GM23338 (cell line): Measurements from ENCODE around the gene ULK4. TPM values are rescaled to one million over a fixed set of nuclear protein-coding genes. Genes with fewer than 3 reads are reported as not detected.

ENCODE experiments used
- ATAC-seq: fragments of 200-7000 bp; cut with Tn5 transposase; 3 replicates; pipeline ENCODE4 v1.9.1; 2020
- DNase-seq: peaks from one replicate; pipeline ENCODE4 v3.0.0-alpha.2; 2015; ENCODE audit warnings: low spot score
- H2AFZ ChIP-seq: fragments of 200-600 bp; sonication (generic); 2 replicates; pipeline ENCODE4 v1.8.0; 2016; ENCODE audit warnings: antibody characterized with exemption, mild to moderate bottlenecking, moderate library complexity
- H3F3A ChIP-seq: fragments of 200-600 bp; sonication (generic); replicated peaks from 2 replicates; pipeline ENCODE4 v1.8.0; 2017; ENCODE audit warnings: antibody characterized with exemption, mixed run types, low read depth
- H3K27ac ChIP-seq: fragments of 200-600 bp; sonication (generic); 2 replicates; pipeline ENCODE4 v1.6.1; 2016; ENCODE audit warnings: low read depth
- H3K27me3 ChIP-seq: fragments of 200-600 bp; sonication (generic); 2 replicates; pipeline ENCODE4 v1.8.0; 2016; ENCODE audit warnings: mild to moderate bottlenecking, mixed run types, moderate library complexity; ENCODE audit not compliant: insufficient read depth
- H3K36me3 ChIP-seq: fragments of 200-600 bp; sonication (generic); 2 replicates; pipeline ENCODE4 v1.8.0; 2016; ENCODE audit warnings: mild to moderate bottlenecking; ENCODE audit not compliant: insufficient read depth
- H3K4me1 ChIP-seq: fragments of 200-600 bp; sonication (generic); 2 replicates; pipeline ENCODE4 v1.8.0; 2016; ENCODE audit warnings: mild to moderate bottlenecking, moderate library complexity; ENCODE audit not compliant: insufficient read depth
- H3K4me2 ChIP-seq: fragments of 200-600 bp; sonication (generic); 2 replicates; pipeline ENCODE4 v1.7.1; 2017; ENCODE audit warnings: mixed run types
- H3K4me3 ChIP-seq: fragments of 200-600 bp; sonication (generic); 2 replicates; pipeline ENCODE4 v1.6.1; 2016; ENCODE audit warnings: mixed run types
- H3K79me2 ChIP-seq: fragments of 200-600 bp; sonication (generic); replicated peaks from 2 replicates; pipeline ENCODE4 v1.8.0; 2017; ENCODE audit warnings: mild to moderate bottlenecking; ENCODE audit not compliant: insufficient read depth
- H3K9me2 ChIP-seq: fragments of 200-600 bp; sonication (generic); 2 replicates; pipeline ENCODE4 v1.8.0; 2017; ENCODE audit not compliant: insufficient read depth
- H4K20me1 ChIP-seq: fragments of 200-600 bp; sonication (generic); replicated peaks from 2 replicates; pipeline ENCODE4 v1.8.0; 2017; ENCODE audit warnings: mild to moderate bottlenecking; ENCODE audit not compliant: insufficient read depth
- H3K27ac Mint-ChIP-seq: 2 replicates; pipeline ENCODE4 v1.8.0; 2020; ENCODE audit warnings: inconsistent platforms, mild to moderate bottlenecking, moderate library complexity, mixed read lengths
- H3K27me3 Mint-ChIP-seq: 3 replicates; pipeline ENCODE4 v1.8.0; 2022; ENCODE audit warnings: low read depth, mild to moderate bottlenecking, moderate library complexity, mixed read lengths, inconsistent platforms; ENCODE audit not compliant: insufficient read depth, poor library complexity
- H3K36me3 Mint-ChIP-seq: 3 replicates; pipeline ENCODE4 v1.8.0; 2021; ENCODE audit warnings: low read depth, mild to moderate bottlenecking, inconsistent platforms, moderate library complexity, mixed read lengths
- H3K4me1 Mint-ChIP-seq: 3 replicates; pipeline ENCODE4 v1.8.0; 2020; ENCODE audit warnings: mild to moderate bottlenecking, inconsistent platforms, mixed read lengths
- H3K4me3 Mint-ChIP-seq: 3 replicates; pipeline ENCODE4 v1.8.0; 2021; ENCODE audit warnings: moderate library complexity, mild to moderate bottlenecking, inconsistent platforms, mixed read lengths
- H3K9me3 Mint-ChIP-seq: 3 replicates; pipeline ENCODE4 v1.8.0; 2020; ENCODE audit warnings: moderate library complexity, mild to moderate bottlenecking, inconsistent platforms, mixed read lengths
- CREB1 ChIP-seq: fragments of 250-450 bp; sonication (Bioruptor Pico); IDR thresholded peaks from 2 replicates; pipeline ENCODE4 v1.5.0; 2020; ENCODE audit warnings: low read depth, mild to moderate bottlenecking, moderate library complexity
- NANOG ChIP-seq: IDR thresholded peaks from 2 replicates; pipeline ENCODE4 v1.6.1; 2016; ENCODE audit warnings: antibody characterized with exemption, borderline replicate concordance
- POLR2AphosphoS5 ChIP-seq: IDR thresholded peaks from 2 replicates; pipeline ENCODE4 v1.6.1; 2016; ENCODE audit warnings: antibody characterized with exemption, low read depth
- STAT1 ChIP-seq: IDR thresholded peaks from one replicate; pipeline ENCODE4 v1.6.1; 2016; ENCODE audit warnings: antibody characterized with exemption; ENCODE audit not compliant: unreplicated experiment
- ZNF114 ChIP-seq: fragments of 250-450 bp; sonication (Bioruptor Pico); IDR thresholded peaks from 2 replicates; pipeline ENCODE4 v1.5.0; 2020; ENCODE audit warnings: mild to moderate bottlenecking, moderate library complexity
- ZNF331 ChIP-seq: fragments of 250-450 bp; sonication (Bioruptor Pico); IDR thresholded peaks from 2 replicates; pipeline ENCODE4 v1.5.0; 2020; ENCODE audit warnings: low read depth, mild to moderate bottlenecking, moderate library complexity
- polyA plus RNA-seq: library from polyadenylated mRNA; unstranded; fragments of >200 nt; fragmentation: Nextera tagmentation; extraction: Ambion mirVana; gene quantifications from 2 replicates; pipeline ENCODE4 v1.2.1, GENCODE V29; 2016
- total RNA-seq: library from RNA; depleted of rRNA; stranded (reverse); fragments of >200 nt; shearing (Covaris generic); gene quantifications from 2 replicates; pipeline ENCODE4 v1.2.3, GENCODE V29; 2014
- TF ChIP-seq, protein P1 (sequence below): IDR thresholded peaks from one replicate; pipeline ENCODE4 v1.6.1; 2018; ENCODE audit warnings: antibody characterized with exemption; ENCODE audit not compliant: unreplicated experiment
- TF ChIP-seq, protein P2 (sequence below): IDR thresholded peaks from 2 replicates; pipeline ENCODE4 v1.6.1; 2016; ENCODE audit warnings: antibody characterized with exemption
- TF ChIP-seq, protein P3 (sequence below): fragments of 250-450 bp; sonication (Bioruptor Pico); IDR thresholded peaks from 2 replicates; pipeline ENCODE4 v1.5.0; 2020; ENCODE audit warnings: mild to moderate bottlenecking, moderate library complexity
- TF ChIP-seq, protein P4 (sequence below), 2 experiments: fragments of 200-600 bp in 1 of 2; sonication (generic) in 1 of 2; conservative IDR thresholded peaks; 2 replicates each; pipeline versions ENCODE4 v1.5.1 to v1.6.1; 2016 to 2017; ENCODE audit warnings: antibody characterized with exemption in 2 of 2, low read depth in 2 of 2, mild to moderate bottlenecking in 2 of 2, moderate library complexity in 1 of 2

The ULK4 gene
- total and polyA plus RNA-seq, 2 experiments from 2014 or later: 20.8 to 41.4 TPM

DNA sequence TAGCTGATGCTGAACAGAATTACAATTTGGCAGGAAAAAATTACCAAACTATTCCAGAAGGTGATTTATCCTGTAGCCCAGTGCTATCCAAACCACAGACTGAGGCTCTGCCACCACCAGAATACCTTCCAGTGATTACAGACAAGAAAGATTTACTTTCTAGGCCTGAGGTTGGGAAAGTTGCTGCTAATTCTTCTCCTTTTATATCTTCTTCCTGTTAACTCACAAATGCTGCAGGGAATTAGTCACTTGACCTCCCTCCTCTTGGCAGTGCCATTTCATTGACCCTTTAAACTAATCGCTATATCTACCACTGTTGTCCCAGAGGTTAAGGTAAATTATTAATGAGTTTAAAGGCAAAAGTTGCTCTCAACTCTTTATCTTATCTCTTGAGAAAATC, 644.2 kb downstream of the ULK4 start:
- H3K27ac ChIP-seq: no peak overlapping the region
- no peaks in the 10 kb centered on the region for H3K9me2 ChIP-seq
- no peaks in the 10 kb centered on the region for H3K36me3 ChIP-seq
- H3K4me1 Mint-ChIP-seq: peaks cover 35% of the 10 kb centered on the region
- H3K4me1 ChIP-seq: peaks cover 33% of the 10 kb centered on the region
- H3F3A ChIP-seq: peaks cover 4% of the 10 kb centered on the region; the same call in 1 of the 2 replicates
- H3K36me3 Mint-ChIP-seq: no peaks in the 10 kb centered on the region
- no peak overlapping the region for H3K4me3 ChIP-seq
- no peak overlapping the region for H2AFZ ChIP-seq
- no peak overlapping the region for H3K4me3 Mint-ChIP-seq
- H3K27me3 ChIP-seq: no peaks in the 10 kb centered on the region
- no peak for TF ChIP-seq ZNF114
- TF ChIP-seq, protein P1, sequence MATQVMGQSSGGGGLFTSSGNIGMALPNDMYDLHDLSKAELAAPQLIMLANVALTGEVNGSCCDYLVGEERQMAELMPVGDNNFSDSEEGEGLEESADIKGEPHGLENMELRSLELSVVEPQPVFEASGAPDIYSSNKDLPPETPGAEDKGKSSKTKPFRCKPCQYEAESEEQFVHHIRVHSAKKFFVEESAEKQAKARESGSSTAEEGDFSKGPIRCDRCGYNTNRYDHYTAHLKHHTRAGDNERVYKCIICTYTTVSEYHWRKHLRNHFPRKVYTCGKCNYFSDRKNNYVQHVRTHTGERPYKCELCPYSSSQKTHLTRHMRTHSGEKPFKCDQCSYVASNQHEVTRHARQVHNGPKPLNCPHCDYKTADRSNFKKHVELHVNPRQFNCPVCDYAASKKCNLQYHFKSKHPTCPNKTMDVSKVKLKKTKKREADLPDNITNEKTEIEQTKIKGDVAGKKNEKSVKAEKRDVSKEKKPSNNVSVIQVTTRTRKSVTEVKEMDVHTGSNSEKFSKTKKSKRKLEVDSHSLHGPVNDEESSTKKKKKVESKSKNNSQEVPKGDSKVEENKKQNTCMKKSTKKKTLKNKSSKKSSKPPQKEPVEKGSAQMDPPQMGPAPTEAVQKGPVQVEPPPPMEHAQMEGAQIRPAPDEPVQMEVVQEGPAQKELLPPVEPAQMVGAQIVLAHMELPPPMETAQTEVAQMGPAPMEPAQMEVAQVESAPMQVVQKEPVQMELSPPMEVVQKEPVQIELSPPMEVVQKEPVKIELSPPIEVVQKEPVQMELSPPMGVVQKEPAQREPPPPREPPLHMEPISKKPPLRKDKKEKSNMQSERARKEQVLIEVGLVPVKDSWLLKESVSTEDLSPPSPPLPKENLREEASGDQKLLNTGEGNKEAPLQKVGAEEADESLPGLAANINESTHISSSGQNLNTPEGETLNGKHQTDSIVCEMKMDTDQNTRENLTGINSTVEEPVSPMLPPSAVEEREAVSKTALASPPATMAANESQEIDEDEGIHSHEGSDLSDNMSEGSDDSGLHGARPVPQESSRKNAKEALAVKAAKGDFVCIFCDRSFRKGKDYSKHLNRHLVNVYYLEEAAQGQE: no peak
- TF ChIP-seq POLR2AphosphoS5: no peak
- no peak for TF ChIP-seq CREB1
- TF ChIP-seq STAT1: no peak
- DNase-seq: no peak
- no peak for ATAC-seq
- no peaks in the 10 kb centered on the region for H3K9me3 Mint-ChIP-seq
- H3K79me2 ChIP-seq: no peaks in the 10 kb centered on the region
- peaks cover 2% of the 10 kb centered on the region for H3K27me3 Mint-ChIP-seq
- H3K27ac Mint-ChIP-seq: no peak overlapping the region
- no peak overlapping the region for H3K4me2 ChIP-seq
- H4K20me1 ChIP-seq: no peaks in the 10 kb centered on the region

DNA sequence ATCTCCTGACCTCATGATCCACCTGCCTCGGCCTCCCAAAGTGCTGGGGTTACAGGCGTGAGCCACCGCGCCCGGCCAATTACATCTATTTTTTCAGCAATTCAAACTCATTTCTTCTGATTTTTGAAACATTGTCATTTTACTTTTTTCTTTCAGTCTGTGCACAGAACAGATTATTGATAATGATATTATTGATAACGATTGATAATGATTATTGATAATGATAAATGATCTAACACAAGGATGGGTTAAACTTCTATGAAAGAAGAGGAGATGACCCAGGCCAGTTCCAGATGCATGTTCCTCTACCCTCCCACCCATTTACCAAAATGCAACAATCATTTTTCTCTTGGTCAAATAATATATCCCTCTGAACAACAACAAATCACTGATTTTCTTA, 644.6 kb downstream of the ULK4 start:
- H3K36me3 Mint-ChIP-seq: no peaks in the 10 kb centered on the region
- no peaks in the 10 kb centered on the region for H3K9me2 ChIP-seq
- H3K27me3 ChIP-seq: no peaks in the 10 kb centered on the region
- no peaks in the 10 kb centered on the region for H3K36me3 ChIP-seq
- peaks cover 31% of the 10 kb centered on the region for H3K4me1 Mint-ChIP-seq
- H3K79me2 ChIP-seq: no peaks in the 10 kb centered on the region
- no peak for DNase-seq
- H3K4me1 ChIP-seq: peaks cover 33% of the 10 kb centered on the region
- H2AFZ ChIP-seq: no peak overlapping the region
- no peak overlapping the region for H3K4me2 ChIP-seq
- no peak overlapping the region for H3K4me3 Mint-ChIP-seq
- peaks cover 2% of the 10 kb centered on the region for H3K27me3 Mint-ChIP-seq
- no peak overlapping the region for H3K27ac Mint-ChIP-seq
- H3K9me3 Mint-ChIP-seq: no peaks in the 10 kb centered on the region
- H3K27ac ChIP-seq: no peak overlapping the region
- H3F3A ChIP-seq: peaks cover 4% of the 10 kb centered on the region; the same call in 1 of the 2 replicates
- ATAC-seq: no peak
- H3K4me3 ChIP-seq: no peak overlapping the region
- no peaks in the 10 kb centered on the region for H4K20me1 ChIP-seq
- TF ChIP-seq, protein P2, sequence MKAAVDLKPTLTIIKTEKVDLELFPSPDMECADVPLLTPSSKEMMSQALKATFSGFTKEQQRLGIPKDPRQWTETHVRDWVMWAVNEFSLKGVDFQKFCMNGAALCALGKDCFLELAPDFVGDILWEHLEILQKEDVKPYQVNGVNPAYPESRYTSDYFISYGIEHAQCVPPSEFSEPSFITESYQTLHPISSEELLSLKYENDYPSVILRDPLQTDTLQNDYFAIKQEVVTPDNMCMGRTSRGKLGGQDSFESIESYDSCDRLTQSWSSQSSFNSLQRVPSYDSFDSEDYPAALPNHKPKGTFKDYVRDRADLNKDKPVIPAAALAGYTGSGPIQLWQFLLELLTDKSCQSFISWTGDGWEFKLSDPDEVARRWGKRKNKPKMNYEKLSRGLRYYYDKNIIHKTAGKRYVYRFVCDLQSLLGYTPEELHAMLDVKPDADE: no peak
- TF ChIP-seq CREB1: no peak
- TF ChIP-seq ZNF114: no peak
- TF ChIP-seq STAT1: no peak
- TF ChIP-seq, protein P3, sequence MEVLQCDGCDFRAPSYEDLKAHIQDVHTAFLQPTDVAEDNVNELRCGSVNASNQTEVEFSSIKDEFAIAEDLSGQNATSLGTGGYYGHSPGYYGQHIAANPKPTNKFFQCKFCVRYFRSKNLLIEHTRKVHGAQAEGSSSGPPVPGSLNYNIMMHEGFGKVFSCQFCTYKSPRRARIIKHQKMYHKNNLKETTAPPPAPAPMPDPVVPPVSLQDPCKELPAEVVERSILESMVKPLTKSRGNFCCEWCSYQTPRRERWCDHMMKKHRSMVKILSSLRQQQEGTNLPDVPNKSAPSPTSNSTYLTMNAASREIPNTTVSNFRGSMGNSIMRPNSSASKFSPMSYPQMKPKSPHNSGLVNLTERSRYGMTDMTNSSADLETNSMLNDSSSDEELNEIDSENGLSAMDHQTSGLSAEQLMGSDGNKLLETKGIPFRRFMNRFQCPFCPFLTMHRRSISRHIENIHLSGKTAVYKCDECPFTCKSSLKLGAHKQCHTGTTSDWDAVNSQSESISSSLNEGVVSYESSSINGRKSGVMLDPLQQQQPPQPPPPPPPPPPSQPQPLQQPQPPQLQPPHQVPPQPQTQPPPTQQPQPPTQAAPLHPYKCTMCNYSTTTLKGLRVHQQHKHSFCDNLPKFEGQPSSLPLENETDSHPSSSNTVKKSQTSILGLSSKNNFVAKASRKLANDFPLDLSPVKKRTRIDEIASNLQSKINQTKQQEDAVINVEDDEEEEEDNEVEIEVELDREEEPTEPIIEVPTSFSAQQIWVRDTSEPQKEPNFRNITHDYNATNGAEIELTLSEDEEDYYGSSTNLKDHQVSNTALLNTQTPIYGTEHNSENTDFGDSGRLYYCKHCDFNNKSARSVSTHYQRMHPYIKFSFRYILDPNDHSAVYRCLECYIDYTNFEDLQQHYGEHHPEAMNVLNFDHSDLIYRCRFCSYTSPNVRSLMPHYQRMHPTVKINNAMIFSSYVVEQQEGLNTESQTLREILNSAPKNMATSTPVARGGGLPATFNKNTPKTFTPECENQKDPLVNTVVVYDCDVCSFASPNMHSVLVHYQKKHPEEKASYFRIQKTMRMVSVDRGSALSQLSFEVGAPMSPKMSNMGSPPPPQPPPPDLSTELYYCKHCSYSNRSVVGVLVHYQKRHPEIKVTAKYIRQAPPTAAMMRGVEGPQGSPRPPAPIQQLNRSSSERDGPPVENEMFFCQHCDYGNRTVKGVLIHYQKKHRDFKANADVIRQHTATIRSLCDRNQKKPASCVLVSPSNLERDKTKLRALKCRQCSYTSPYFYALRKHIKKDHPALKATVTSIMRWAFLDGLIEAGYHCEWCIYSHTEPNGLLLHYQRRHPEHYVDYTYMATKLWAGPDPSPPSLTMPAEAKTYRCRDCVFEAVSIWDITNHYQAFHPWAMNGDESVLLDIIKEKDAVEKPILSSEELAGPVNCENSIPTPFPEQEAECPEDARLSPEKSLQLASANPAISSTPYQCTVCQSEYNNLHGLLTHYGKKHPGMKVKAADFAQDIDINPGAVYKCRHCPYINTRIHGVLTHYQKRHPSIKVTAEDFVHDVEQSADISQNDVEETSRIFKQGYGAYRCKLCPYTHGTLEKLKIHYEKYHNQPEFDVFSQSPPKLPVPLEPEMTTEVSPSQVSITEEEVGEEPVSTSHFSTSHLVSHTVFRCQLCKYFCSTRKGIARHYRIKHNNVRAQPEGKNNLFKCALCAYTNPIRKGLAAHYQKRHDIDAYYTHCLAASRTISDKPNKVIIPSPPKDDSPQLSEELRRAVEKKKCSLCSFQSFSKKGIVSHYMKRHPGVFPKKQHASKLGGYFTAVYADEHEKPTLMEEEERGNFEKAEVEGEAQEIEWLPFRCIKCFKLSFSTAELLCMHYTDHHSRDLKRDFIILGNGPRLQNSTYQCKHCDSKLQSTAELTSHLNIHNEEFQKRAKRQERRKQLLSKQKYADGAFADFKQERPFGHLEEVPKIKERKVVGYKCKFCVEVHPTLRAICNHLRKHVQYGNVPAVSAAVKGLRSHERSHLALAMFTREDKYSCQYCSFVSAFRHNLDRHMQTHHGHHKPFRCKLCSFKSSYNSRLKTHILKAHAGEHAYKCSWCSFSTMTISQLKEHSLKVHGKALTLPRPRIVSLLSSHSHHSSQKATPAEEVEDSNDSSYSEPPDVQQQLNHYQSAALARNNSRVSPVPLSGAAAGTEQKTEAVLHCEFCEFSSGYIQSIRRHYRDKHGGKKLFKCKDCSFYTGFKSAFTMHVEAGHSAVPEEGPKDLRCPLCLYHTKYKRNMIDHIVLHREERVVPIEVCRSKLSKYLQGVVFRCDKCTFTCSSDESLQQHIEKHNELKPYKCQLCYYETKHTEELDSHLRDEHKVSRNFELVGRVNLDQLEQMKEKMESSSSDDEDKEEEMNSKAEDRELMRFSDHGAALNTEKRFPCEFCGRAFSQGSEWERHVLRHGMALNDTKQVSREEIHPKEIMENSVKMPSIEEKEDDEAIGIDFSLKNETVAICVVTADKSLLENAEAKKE (CRISPR knock-in tag): no peak
- TF ChIP-seq NANOG: no peak
- TF ChIP-seq, protein P4, sequence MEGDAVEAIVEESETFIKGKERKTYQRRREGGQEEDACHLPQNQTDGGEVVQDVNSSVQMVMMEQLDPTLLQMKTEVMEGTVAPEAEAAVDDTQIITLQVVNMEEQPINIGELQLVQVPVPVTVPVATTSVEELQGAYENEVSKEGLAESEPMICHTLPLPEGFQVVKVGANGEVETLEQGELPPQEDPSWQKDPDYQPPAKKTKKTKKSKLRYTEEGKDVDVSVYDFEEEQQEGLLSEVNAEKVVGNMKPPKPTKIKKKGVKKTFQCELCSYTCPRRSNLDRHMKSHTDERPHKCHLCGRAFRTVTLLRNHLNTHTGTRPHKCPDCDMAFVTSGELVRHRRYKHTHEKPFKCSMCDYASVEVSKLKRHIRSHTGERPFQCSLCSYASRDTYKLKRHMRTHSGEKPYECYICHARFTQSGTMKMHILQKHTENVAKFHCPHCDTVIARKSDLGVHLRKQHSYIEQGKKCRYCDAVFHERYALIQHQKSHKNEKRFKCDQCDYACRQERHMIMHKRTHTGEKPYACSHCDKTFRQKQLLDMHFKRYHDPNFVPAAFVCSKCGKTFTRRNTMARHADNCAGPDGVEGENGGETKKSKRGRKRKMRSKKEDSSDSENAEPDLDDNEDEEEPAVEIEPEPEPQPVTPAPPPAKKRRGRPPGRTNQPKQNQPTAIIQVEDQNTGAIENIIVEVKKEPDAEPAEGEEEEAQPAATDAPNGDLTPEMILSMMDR (conservative IDR thresholded peaks at IDR 0.05; ENCODE audit: low read depth in 2 of 2): no peak
- no peak for TF ChIP-seq ZNF331
